Hepatocyte (in vitro differentiated cells): Measurements from ENCODE around the gene ZNF264. TPM values are rescaled to one million over a fixed set of nuclear protein-coding genes. Genes with fewer than 3 reads are reported as not detected.
"Not testable (repeated sequence)": the region's sequence is repeated elsewhere in the genome, so short reads cannot be mapped to it uniquely, and the experiment has no call there.

Experiments
- DNase-seq: peaks from one replicate; pipeline ENCODE4 v3.0.0-alpha.2; 2016; ENCODE audit warnings: low spot score
- H2AFZ ChIP-seq: fragments of 200-600 bp; sonication (generic); 2 replicates; pipeline ENCODE4 v1.6.0; 2016; ENCODE audit warnings: antibody characterized with exemption, mild to moderate bottlenecking
- H3K27ac ChIP-seq: fragments of 200-600 bp; sonication (generic); 2 replicates; pipeline ENCODE4 v1.5.1; 2016; ENCODE audit warnings: mild to moderate bottlenecking
- H3K27me3 ChIP-seq: fragments of 200-600 bp; sonication (generic); 2 replicates; pipeline ENCODE4 v1.6.1; 2016
- H3K36me3 ChIP-seq: fragments of 200-600 bp; sonication (generic); replicated peaks from 2 replicates; pipeline ENCODE4 v1.5.1; 2016; ENCODE audit warnings: low read depth; ENCODE audit not compliant: insufficient read depth
- H3K4me1 ChIP-seq: fragments of 200-600 bp; sonication (generic); 2 replicates; pipeline ENCODE4 v1.5.1; 2016; ENCODE audit warnings: mild to moderate bottlenecking, moderate library complexity; ENCODE audit not compliant: insufficient read depth
- H3K4me2 ChIP-seq: fragments of 200-600 bp; sonication (generic); 2 replicates; pipeline ENCODE4 v1.6.0; 2016
- H3K4me3 ChIP-seq: fragments of 200-600 bp; sonication (generic); 2 replicates; pipeline ENCODE4 v1.5.1; 2016; ENCODE audit warnings: mild to moderate bottlenecking
- H3K79me2 ChIP-seq: fragments of 200-600 bp; sonication (generic); 2 replicates; pipeline ENCODE4 v1.6.0; 2017; ENCODE audit warnings: mild to moderate bottlenecking
- H3K9me2 ChIP-seq: fragments of 200-600 bp; sonication (generic); replicated peaks from 2 replicates; pipeline ENCODE4 v1.6.0; 2017; ENCODE audit warnings: mild to moderate bottlenecking; ENCODE audit not compliant: insufficient read depth
- H3K9me3 ChIP-seq: fragments of 200-600 bp; sonication (generic); 2 replicates; pipeline ENCODE4 v1.5.1; 2016; ENCODE audit warnings: low read depth, mild to moderate bottlenecking
- H4K20me1 ChIP-seq: fragments of 200-600 bp; sonication (generic); 2 replicates; pipeline ENCODE4 v1.6.0; 2016; ENCODE audit warnings: mild to moderate bottlenecking; ENCODE audit not compliant: insufficient read depth, poor library complexity, severe bottlenecking
- EZH2 ChIP-seq: fragments of 200-600 bp; sonication (generic); IDR thresholded peaks from 2 replicates; pipeline ENCODE4 v1.6.1; 2016; ENCODE audit warnings: antibody characterized with exemption, mild to moderate bottlenecking, borderline replicate concordance
- EZH2phosphoT487 ChIP-seq: fragments of 200-600 bp; sonication (generic); IDR thresholded peaks from one replicate; pipeline ENCODE4 v1.6.1; 2018; ENCODE audit warnings: antibody characterized with exemption, mild to moderate bottlenecking, low read depth, moderate library complexity; ENCODE audit not compliant: unreplicated experiment, severe bottlenecking
- WGBS: methylation state at CpG from one replicate; pipeline ENCODE4 v1.1.6; 2016; ENCODE audit warnings: low lambda C conversion rate; ENCODE audit errors: missing lambda C conversion rate; 5-methylcytosine and 5-hydroxymethylcytosine counted together
- polyA plus RNA-seq: library from polyadenylated mRNA; unstranded; fragments of >200 nt; fragmentation: Nextera tagmentation; extraction: Ambion mirVana; gene quantifications from 2 replicates; pipeline ENCODE4 v1.2.1, GENCODE V29; 2016
- total RNA-seq: library from RNA; depleted of rRNA; stranded (reverse); fragments of >200 nt; gene quantifications from 2 replicates; pipeline ENCODE4 v1.2.3, GENCODE V29; 2014
- TF ChIP-seq, protein P1 (sequence below): fragments of 200-600 bp; sonication (generic); IDR thresholded peaks from 2 replicates; pipeline ENCODE4 v1.5.1; 2016; ENCODE audit warnings: antibody characterized with exemption, mild to moderate bottlenecking; ENCODE audit not compliant: poor library complexity

ZNF264 gene
- total and polyA plus RNA-seq, 2 experiments from 2014 or later: 4.4 to 26.2 TPM

GRCh38 chr19:57248646-57249045 is 57.3 kb downstream of the ZNF264 start:
- 82% methylated on average over 6 of the region's 6 CpGs for WGBS

DNA sequence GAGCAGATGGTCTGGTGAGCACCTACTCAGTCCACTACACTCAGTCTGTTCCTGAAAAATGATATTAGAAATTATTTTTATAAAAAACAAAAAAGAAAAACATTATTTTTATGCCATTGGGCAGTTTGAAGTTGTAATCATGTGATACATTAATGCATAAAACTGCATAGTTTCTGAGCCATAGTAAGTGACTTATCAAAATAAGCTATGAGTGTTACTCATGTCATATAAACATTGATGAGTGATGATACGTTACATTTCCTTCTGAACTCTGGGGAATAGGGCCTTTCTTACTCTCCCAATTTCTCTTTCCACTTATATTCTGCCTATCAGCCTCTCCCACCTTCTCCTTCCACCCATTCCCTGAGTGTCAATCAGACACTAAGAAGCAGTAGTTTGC is 58.0 kb downstream of the ZNF264 start:
- Histone ChIP-seq H3K27me3 (no peaks in the 10 kb centered on the region), H3K9me3 (no peaks in the 10 kb centered on the region), H3K27ac (no peak overlapping the region), H3K79me2 (peaks cover 29% of the 10 kb centered on the region), H3K9me2 (no peaks in the 10 kb centered on the region), H3K4me1 (no peaks in the 10 kb centered on the region), H3K36me3 (no peaks in the 10 kb centered on the region), H3K4me2 (no peak overlapping the region), H2AFZ (no peak overlapping the region), H3K4me3 (no peak overlapping the region), H4K20me1 (no peaks in the 10 kb centered on the region)
- 93% methylated on average over 1 of the region's 1 CpG for whole genome bisulfite sequencing
- no peak for DNase-seq
- TF ChIP-seq, protein P1, sequence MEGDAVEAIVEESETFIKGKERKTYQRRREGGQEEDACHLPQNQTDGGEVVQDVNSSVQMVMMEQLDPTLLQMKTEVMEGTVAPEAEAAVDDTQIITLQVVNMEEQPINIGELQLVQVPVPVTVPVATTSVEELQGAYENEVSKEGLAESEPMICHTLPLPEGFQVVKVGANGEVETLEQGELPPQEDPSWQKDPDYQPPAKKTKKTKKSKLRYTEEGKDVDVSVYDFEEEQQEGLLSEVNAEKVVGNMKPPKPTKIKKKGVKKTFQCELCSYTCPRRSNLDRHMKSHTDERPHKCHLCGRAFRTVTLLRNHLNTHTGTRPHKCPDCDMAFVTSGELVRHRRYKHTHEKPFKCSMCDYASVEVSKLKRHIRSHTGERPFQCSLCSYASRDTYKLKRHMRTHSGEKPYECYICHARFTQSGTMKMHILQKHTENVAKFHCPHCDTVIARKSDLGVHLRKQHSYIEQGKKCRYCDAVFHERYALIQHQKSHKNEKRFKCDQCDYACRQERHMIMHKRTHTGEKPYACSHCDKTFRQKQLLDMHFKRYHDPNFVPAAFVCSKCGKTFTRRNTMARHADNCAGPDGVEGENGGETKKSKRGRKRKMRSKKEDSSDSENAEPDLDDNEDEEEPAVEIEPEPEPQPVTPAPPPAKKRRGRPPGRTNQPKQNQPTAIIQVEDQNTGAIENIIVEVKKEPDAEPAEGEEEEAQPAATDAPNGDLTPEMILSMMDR: no peak
- TF ChIP-seq EZH2: no peak
- TF ChIP-seq EZH2phosphoT487: no peak

More at GRCh38 chr19:57248646-57249045, 57.3 kb downstream of the ZNF264 start:
- Histone ChIP-seq H3K4me3 (no peak overlapping the region), H2AFZ (no peak overlapping the region), H3K36me3 (no peaks in the 10 kb centered on the region), H3K4me2 (no peak overlapping the region), H3K9me3 (no peaks in the 10 kb centered on the region), H3K79me2 (peaks cover 32% of the 10 kb centered on the region), H3K27me3 (no peaks in the 10 kb centered on the region), H3K27ac (no peak overlapping the region), H4K20me1 (no peaks in the 10 kb centered on the region), H3K4me1 (no peaks in the 10 kb centered on the region), H3K9me2 (no peaks in the 10 kb centered on the region)
- TF ChIP-seq EZH2: no peak
- TF ChIP-seq, protein P1: no peak
- TF ChIP-seq EZH2phosphoT487: no peak
- DNase-seq: no peak

- H3K4me3 ChIP-seq, H3K9me3 ChIP-seq, DNase-seq, H2AFZ ChIP-seq, H3K27me3 ChIP-seq, H4K20me1 ChIP-seq, H3K4me2 ChIP-seq, H3K9me2 ChIP-seq, H3K4me1 ChIP-seq, H3K27ac ChIP-seq, H3K36me3 ChIP-seq: not testable (repeated sequence)
- 94% methylated on average over 11 of the region's 11 CpGs for WGBS
- H3K79me2 ChIP-seq: peaks cover 30% of the 10 kb centered on the region
Observed at GRCh38 chr19:57253767-57254166, 62.5 kb downstream of the ZNF264 start.

GRCh38 chr19:57262044-57262443 is 70.7 kb downstream of the ZNF264 start:
- H3K4me1 ChIP-seq: peaks cover 5% of the 10 kb centered on the region
- H3K79me2 ChIP-seq: peaks cover 9% of the 10 kb centered on the region
- WGBS: 93% methylated on average over 3 of the region's 3 CpGs
- no peaks in the 10 kb centered on the region for H3K27me3 ChIP-seq
- H3K9me3 ChIP-seq: no peaks in the 10 kb centered on the region
- no peak for DNase-seq
- H4K20me1 ChIP-seq: no peaks in the 10 kb centered on the region
- no peaks in the 10 kb centered on the region for H3K9me2 ChIP-seq
- TF ChIP-seq, protein P1: no peak
- TF ChIP-seq EZH2 (no peak), EZH2phosphoT487 (no peak)
- no peak overlapping the region for H2AFZ ChIP-seq
- no peak overlapping the region for H3K4me2 ChIP-seq
- no peaks in the 10 kb centered on the region for H3K36me3 ChIP-seq
- no peak overlapping the region for H3K4me3 ChIP-seq
- H3K27ac ChIP-seq: no peak overlapping the region
